Endometrial microvascular endothelial cells (primary cell): Measurements from ENCODE around the gene SRP14. TPM values are rescaled to one million over a fixed set of nuclear protein-coding genes. Genes with fewer than 3 reads are reported as not detected.

Experiments
- in situ Hi-C: cut with HindIII; loops from 2 replicates; pipeline ENCODE4 v1.10.0; 2017; ENCODE audit warnings: low sequenced_read_pairs, low pct_unique_long_range_greater_than_20kb; ENCODE audit errors: inconsistent ontology term
- total RNA-seq: library from RNA; depleted of rRNA; stranded (reverse); fragments of >200 nt; gene quantifications from one replicate; pipeline ENCODE4 v1.2.3, GENCODE V29; 2015; ENCODE audit errors: inconsistent ontology term

SRP14 gene
- total RNA-seq, 1 donor from 2014 or later: 228 TPM

DNA sequence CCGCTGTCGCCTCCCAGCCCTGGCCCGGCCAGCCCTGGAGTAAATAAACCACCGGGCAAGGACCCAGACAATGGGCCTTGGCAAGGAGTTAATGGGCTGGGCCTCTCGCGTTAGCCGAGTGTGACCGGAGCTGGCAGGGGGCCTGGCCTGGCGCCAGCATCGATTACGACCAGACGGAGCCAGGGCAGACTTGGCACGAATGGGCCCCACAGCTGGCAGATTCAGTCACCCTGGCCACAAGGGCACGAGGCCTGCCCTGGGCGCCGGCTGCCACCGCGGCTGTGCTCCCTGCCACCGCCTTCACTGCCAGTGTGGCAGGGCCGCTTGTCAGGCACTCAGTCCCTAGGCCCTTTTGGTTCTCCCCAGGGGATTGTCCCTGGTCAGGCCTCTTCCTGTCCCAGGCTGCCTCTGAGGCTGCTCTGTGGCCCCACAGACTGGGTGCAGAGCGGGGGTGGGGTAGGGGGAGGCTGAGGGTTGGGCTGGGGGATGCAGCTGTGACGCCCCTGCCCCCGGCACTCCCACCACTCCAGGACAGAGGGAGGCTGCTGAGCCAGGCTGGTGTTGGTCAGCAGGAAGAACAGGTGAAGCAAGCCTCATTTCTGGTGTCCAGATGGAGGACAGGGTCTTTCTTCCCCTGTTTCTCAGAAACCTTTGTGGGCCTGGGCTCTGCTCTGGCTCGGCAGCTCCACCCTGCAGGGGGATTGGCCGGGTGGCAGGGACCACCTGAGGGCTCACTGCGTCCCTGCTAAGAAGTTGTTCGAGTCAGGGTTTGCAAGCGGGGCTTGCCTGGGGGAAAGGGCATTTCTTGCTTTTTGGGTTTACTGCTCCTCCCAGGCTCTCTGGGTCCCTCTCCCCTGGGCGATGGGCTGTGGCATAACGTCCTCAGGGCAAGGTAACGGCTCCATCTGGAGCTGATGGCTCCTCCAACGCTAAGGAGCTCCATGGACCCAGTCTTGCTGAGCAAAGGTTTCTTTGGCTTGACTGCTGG, 30.5 kb upstream of the SRP14 start:
- in situ Hi-C loops: no loop called here

DNA sequence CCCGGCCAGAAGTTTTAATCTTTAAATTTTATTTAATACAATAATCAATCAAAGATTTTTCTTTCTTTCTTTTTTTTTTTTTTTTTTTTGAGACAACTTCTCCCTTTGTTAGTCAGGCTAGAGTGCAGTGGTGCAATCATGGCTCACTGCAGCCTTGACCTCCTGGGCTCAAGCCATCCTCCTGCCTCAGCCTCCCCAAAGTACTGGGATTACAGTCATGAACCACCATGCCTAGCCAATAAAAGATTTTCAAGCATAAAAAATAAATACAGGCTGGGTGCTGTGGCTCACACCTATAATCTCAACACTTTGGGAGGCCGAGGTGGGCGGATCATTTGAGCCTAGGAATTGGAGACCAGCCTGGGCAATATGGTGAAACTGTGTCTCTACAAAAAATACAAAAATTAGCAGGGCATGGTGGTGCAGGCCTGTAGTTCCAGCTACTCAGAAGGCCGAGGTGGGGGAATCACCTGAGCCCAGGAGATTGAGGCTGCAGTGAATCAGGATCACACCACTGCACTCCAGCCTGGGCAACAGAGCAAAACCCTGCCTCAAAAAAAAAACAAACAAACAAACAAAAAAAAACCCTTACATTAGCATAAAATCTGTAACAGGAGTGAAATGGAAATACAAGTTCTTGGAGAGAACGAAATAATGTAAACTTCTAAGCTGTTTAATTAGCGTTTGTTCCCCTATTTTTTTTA, 29.1 kb upstream of the SRP14 start:
- in situ Hi-C loops: no loop called here

DNA sequence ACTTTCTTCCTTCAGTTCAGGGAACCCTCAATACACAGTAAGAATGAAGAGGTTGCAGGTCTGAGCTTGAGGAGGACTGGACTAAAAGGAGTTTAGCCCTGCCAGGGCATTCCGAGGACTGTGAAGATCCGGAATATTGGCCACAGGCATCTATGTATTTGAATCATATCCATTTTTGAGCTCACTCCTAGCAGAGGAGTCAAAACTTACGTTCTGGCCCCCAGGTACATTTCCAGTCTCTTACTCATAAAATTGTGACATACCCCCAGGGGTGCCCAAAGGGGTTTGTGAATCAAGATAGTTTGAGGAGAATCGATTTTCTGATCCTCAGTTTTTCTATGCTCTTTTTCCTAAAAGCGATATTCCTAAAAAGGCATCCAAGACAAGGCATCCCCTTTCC, 27.6 kb upstream of the SRP14 start:
- in situ Hi-C loops: no loop called here

DNA sequence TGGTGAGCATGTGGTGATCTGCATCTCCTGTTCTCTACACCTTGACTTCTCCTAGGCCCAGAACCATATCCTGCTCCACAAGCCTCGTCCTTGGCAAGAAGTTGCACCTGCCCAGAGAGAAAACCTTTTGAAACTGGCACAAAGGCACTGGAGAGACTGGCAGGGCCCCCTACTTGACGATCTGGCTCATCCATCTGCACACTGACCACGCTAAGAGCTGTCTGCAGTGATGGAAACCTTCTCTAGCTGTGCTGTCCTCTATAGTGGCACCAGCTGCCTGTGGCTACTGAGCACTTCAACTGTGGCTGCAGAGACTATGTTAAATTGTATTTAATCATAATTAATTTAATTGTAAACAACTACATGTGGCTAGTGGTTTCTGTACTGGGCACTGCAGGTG, 26.2 kb upstream of the SRP14 start:
- in situ Hi-C loops: no loop called here

- in situ Hi-C loops: no loop called here
These were observed 25.4 kb upstream of the SRP14 start for GRCh38 chr15:40064231-40064894.

GRCh38 chr15:40063563-40064011, 24.6 kb upstream of the SRP14 start:
- in situ Hi-C loops: no loop called here

- in situ Hi-C loops: no loop called here
These were observed 24.0 kb upstream of the SRP14 start for GRCh38 chr15:40062816-40063562.

GRCh38 chr15:40061212-40061901, 22.4 kb upstream of the SRP14 start:
- in situ Hi-C loops: no loop called here

DNA sequence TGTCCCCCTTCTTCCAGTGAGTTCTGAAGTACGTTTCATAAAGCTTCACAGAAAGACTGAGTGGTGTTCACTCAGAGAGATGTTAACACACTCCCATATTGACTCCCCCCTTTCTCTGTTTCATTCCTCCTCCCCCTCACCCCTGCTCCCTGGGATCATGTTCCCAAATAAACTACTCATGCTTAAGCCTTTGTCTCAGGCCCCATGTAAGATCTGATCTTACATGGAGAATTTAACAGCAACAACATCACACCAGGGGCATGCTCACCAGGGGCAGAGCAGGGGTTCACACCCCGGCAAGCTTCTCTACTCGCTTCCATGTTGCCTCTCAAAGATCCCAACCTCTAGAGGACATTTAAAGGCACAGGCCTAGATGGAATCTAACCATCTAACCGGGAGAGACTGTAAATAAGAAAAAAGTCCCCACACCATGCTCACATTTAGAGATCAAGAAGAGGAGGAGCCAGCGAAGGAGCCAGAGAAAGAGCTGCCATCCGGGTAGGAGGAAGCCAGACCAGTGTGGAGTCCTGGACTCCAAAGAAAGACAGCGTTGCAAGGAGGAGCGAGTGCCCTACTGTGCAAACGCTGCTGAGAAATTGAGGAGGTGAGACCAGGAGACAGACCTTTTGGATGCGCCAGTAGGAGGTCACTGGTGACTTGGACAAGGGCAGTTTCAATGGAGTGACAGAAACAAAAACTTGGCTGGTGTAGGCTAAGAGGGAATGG, 21.4 kb upstream of the SRP14 start:
- in situ Hi-C loops: no loop called here

- in situ Hi-C loops: no loop called here
These were observed 20.8 kb upstream of the SRP14 start for GRCh38 chr15:40059821-40060220.

- in situ Hi-C loops: no loop called here
These were observed 19.6 kb upstream of the SRP14 start for GRCh38 chr15:40058476-40059140.

DNA sequence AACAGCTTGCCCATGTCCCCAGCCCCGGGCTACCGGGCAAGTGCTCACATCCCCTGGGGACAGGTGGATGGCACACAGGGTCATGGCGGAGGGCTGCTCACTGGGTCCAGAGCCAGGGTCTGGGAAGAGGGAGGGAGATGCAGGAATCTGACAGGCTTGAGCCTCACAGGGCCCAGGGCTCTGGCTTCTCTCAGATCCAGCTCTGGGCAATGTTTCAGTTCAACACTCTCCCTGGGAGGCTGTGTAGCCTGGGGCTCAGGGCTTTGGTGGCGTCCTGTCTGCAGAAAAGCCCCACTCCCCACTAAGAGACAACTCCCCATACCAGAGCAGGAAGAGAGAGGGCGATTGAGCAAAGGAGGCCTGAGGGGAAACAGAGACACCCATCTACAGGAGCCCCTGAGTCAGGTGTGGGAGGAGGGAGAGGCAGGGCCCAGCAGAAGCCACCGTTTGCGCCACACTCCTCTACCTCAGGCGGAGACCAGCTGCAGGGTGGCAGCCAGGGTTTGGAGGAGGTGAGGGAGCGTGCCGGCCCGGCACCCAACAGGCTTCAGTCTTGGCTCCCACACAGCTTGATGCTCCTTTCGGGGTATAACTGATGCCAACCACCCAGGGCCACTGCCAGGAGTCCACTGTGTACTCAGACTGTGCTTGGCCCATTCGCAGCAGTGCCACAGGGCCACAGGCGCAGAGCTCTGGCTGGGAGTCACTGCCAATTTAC, 16.8 kb upstream of the SRP14 start:
- in situ Hi-C loops: no loop called here

GRCh38 chr15:40054855-40055575, 16.0 kb upstream of the SRP14 start:
- in situ Hi-C loops: no loop called here

- in situ Hi-C loops: no loop called here
These were observed 15.5 kb upstream of the SRP14 start for GRCh38 chr15:40054605-40054854.

DNA sequence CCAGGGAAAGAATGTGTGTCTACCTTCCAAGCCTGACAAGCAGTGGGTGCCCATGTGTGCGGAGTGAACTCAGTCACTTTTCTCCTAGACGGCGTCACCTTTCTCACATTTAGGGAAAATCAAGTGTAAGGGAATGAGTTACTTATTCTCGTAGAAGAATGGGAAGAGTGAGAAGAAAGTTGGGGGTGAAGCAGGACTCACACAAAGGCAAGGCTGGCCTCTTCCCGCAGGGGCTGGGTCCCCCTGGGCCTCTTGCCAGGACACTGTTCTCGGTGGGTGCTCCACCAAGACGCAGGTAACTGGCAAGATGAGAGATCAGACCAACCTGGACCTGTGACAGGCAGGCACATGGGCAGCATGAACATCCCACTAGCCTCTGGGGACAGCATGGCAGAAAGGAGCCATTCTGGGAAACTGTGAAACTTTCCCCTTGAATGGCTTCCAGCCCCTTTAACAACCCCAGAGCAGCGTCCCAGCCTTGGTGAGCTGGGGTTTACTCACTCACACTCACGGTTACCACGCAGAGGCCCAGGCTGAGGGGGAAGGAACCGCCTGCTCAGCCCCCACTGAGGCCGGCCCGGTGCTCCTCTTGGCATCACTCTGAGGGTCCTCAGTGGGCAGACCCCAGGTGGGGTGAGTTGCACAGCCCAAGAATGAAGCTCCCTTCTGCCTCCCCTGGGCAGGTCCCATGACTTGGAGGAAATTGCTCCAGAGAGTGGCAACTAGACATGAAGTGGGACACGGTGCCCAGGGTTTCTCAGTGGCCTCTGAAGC, 15.0 kb upstream of the SRP14 start:
- in situ Hi-C loops: no loop called here
